ENCODE data around the gene SCO1. TPM values are rescaled to one million over a fixed set of nuclear protein-coding genes. Genes with fewer than 3 reads are reported as not detected.

SCO1 gene
- total and polyA plus RNA-seq, 2 of the 4 experiments (the other 2 are of a cell fraction): 17.0 to 21.7 TPM

GRCh38 chr17:10628756-10629155 lies 68.6 kb downstream of the SCO1 start:
- intact Hi-C loops (cut with micrococcal nuclease): no loop called here
- CTCF ChIA-PET: interaction anchor here (0.5 to 1.3 kb wide), 4 partner anchors 11 to 1423 kb away, joined by 3 to 4 read pairs (median 4); no protein-coding TSS in a partner anchor
- TF ChIP-seq NFE2L2 (IDR thresholded peaks at IDR 0.05; ENCODE audit: low read depth, low read length) (no peak), MAFK (IDR thresholded peaks at IDR 0.05; ENCODE audit: low read depth, low read length) (no peak), RFX5 (IDR thresholded peaks at IDR 0.05; ENCODE audit: low read depth, low read length) (no peak)

More at GRCh38 chr17:10628756-10629155, 68.6 kb downstream of the SCO1 start:
- Histone ChIP-seq H3K27ac (ENCODE audit: insufficient read depth, low read length) (no peak overlapping the region), H3K18ac (ENCODE audit: low read depth, low read length) (no peak overlapping the region), H3K27me3 (ENCODE audit: control insufficient read depth, insufficient read depth, low read length) (no peaks in the 10 kb centered on the region), H3K23ac (ENCODE audit: low read depth, low read length) (no peak overlapping the region), H3K4me1 (ENCODE audit: control insufficient read depth, insufficient read depth, low read length) (no peaks in the 10 kb centered on the region), H3K4me3 (ENCODE audit: insufficient read depth, low read depth, low read length) (no peak overlapping the region), H3K9ac (ENCODE audit: low read depth, low read length) (no peak overlapping the region), H2BK5ac (ENCODE audit: low read depth, low read length, poor library complexity, severe bottlenecking) (no peak overlapping the region), H2BK120ac (ENCODE audit: low read depth, low read length) (no peak overlapping the region), H2AFZ (replicated peaks; ENCODE audit: low read length, poor library complexity) (no peak overlapping the region), H3K36me3 (ENCODE audit: control insufficient read depth, insufficient read depth, low read length) (no peaks in the 10 kb centered on the region), H3K14ac (replicated peaks; ENCODE audit: low read depth, low read length) (no peak overlapping the region), H4K8ac (ENCODE audit: low read depth in 2 of 2, low read length in 2 of 2) (no peak overlapping the region), H3K79me1 (ENCODE audit: low read depth in 1 of 2, low read length in 2 of 2) (no peaks in the 10 kb centered on the region), H2AK9ac (replicated peaks; ENCODE audit: low read depth, low read length, poor library complexity) (no peak overlapping the region), H2AK5ac (ENCODE audit: low read depth, low read length) (no peak overlapping the region), H2BK20ac (ENCODE audit: low read depth, low read length) (no peak overlapping the region), H4K5ac (ENCODE audit: low read depth, low read length) (no peak overlapping the region), H3K9me1 (ENCODE audit: insufficient read depth, low read length) (peaks cover 3% of the 10 kb centered on the region; the same call in 1 of the 2 replicates), H3K4me2 (ENCODE audit: low read depth, low read length) (no peak overlapping the region), H2BK15ac (ENCODE audit: low read depth, low read length) (no peak overlapping the region), H3K4ac (ENCODE audit: low read depth, low read length) (no peak overlapping the region), H3K56ac (ENCODE audit: extremely low read depth, insufficient read depth, low read length) (no peak overlapping the region), H4K20me1 (ENCODE audit: insufficient read depth, low read length) (no peaks in the 10 kb centered on the region), H4K91ac (ENCODE audit: insufficient read depth, low read depth, low read length) (no peak overlapping the region), H3K9me3 (ENCODE audit: control insufficient read depth, insufficient read depth, low read length) (no peaks in the 10 kb centered on the region)
- in situ Hi-C loops (cut with MboI; ENCODE audit: low sequenced_read_pairs) (no loop called here), dilution Hi-C loops (cut with HindIII; ENCODE audit: low sequenced_read_pairs, unreplicated experiment) (no loop called here)
- 76% methylated on average over 9 of the region's 13 CpGs; no CpG with 5 or more reads in 1 of the 2 experiments for WGBS, 2 experiments (ENCODE audit: extremely low coverage in 2 of 2, insufficient read length in 1 of 2)
- ATAC-seq (ENCODE audit: low read depth): no peak
- POLR2A ChIA-PET (ENCODE audit: unreplicated experiment): no interaction called here
- BruUV-seq (replicated peaks): no TSS peak
- DNase-seq: no peak
